GM12892 (cell line): ENCODE results near the gene CSF2.
"Not testable (repeated sequence)": the region's sequence is repeated elsewhere in the genome, so short reads cannot be mapped to it uniquely, and the experiment has no call there.

Experiments used
- DNase-seq: peaks from one replicate; pipeline ENCODE4 v3.0.0; 2011; ENCODE audit not compliant: insufficient read length
- FAIRE-seq: peaks from 2 replicates; lab custom pipeline; 2011; peaks lifted over from hg19 to GRCh38; lab: Jason Lieb, UNC
- POLR2A ChIP-seq: IDR thresholded peaks from 2 replicates; pipeline ENCODE4 v1.6.1; 2011; ENCODE audit warnings: low read depth, low read length, control low read depth
- POLR2AphosphoS5 ChIP-seq: IDR thresholded peaks from 2 replicates; pipeline ENCODE4 v1.6.1; 2011; ENCODE audit warnings: low read depth, low read length, control low read depth
- TAF1 ChIP-seq: IDR thresholded peaks from 2 replicates; pipeline ENCODE4 v1.6.1; 2011; ENCODE audit warnings: low read depth, mild to moderate bottlenecking, control low read depth, low read length, borderline replicate concordance

The CSF2 gene

GRCh38 chr5:132109494-132110053, 36.0 kb downstream of the CSF2 start:
- TF ChIP-seq POLR2A: no peak
- no peak for TF ChIP-seq POLR2AphosphoS5
- no peak for TF ChIP-seq TAF1
- DNase-seq (no peak), FAIRE-seq (no peak)

DNA sequence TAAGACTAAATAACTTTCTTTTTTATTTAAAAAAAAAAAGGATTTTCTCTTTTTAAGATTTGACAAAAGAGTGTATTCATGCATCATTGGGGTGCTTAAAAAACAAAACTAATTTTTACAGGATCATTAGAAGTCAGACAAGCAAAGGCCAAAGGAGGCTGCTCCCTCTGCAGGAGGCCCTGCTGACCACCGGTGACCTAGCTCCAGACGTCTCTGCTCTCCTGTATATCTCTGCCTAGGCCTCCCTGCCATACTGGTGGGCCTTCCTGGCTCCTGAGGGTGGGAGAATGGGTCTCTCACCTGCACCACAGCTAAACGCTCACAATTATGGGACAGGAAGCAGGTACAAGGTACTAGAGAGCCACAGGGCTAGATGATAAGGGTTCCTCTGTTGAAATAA, 36.6 kb downstream of the CSF2 start:
- DNase-seq (no peak), FAIRE-seq (no peak)
- no peak for TF ChIP-seq TAF1
- TF ChIP-seq POLR2A: no peak
- TF ChIP-seq POLR2AphosphoS5: no peak

DNA sequence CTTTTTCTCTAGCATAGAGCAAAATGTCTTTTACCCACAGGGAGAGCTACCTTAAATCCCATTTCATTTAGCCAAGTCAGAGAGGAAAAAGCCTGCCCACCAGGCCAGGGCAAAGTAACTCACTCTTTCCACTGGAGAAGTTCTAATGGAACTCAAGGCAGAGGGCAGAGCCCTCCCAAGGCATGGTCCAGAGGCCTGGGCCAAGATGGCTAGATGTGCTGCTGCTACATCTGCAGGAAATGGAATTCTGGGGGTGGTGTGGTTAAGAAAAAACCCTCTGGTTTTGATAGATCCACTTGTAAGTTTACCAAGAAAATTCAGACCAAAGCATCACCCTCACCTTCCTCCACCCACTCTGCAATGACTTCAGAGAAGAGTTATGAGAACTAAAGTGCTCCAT, 37.3 kb downstream of the CSF2 start:
- DNase-seq (no peak), FAIRE-seq (no peak)
- TF ChIP-seq POLR2A: no peak
- TF ChIP-seq POLR2AphosphoS5: no peak
- no peak for TF ChIP-seq TAF1

DNA sequence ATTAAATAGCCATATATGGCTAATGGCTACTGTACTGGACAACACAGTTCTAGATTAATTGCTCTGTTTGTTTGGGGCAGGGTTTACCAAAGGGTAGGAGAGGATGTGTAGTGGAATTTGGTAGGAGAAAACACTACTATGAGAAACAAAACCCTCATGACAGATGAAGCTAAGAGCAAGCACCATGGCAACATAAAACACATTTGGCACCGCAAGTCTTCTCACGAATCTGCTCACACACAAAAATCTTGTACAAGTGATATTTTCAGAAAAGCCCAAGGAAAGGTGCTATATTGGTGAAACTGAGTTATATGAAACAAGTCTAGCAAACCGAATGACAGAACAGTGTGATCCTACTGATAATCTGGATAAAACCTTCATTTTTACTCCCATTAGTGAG, 38.5 kb downstream of the CSF2 start:
- no peak for TF ChIP-seq POLR2AphosphoS5
- TF ChIP-seq TAF1: no peak
- no peak for TF ChIP-seq POLR2A
- DNase-seq (no peak), FAIRE-seq (no peak)

DNA sequence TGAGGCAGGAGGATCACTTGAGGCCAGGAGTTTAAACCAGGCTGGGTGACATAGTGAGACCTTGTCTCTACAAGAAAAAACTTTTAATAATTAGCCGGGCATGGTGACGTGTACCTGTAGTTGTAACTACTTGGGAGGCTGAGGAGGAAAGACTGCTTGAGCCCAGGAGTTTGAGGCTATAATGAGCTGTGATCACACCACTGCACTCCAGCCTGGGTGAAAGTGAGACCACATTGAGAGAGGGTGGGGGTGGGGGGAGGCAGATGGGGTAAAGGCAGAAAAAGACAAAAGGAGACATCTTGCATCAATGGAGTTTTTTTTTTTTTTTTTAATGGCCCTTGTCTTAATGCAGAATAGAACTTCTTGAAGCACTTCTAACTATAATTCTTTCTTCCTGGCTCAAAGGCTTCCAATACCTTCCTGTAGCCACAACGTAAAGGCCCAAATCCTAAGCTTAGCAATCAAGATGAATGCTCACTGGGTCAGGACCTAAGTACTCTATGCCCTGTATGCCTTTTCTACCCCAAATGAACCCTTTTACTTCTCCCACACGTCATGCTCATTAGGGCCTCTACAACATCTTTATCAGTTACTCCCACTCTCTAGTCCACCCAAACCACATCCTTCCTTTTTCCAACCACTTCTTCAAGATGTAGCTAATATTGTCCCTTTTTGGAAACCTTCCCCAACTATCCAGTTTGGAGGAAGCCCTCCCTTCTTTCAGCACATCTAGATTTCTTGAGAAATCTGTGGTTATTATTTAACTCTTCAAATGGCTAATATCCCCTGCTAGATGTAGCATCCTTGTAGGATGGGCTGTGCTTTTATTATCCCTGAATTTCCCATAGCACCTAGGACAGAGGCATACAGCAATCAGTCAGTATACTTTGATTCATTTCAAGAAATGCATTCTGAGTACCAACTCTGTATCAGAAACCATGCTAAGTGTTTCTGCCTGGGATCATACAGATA, 40.8 kb downstream of the CSF2 start:
- FAIRE-seq: no peak
- no peak for DNase-seq
- TF ChIP-seq TAF1 (no peak), POLR2A (no peak), POLR2AphosphoS5 (no peak)

GRCh38 chr5:132115375-132115774, 41.8 kb downstream of the CSF2 start:
- no peak for FAIRE-seq
- DNase-seq: no peak
- no peak for TF ChIP-seq TAF1
- TF ChIP-seq POLR2AphosphoS5: no peak
- TF ChIP-seq POLR2A: no peak

- TF ChIP-seq POLR2A (no peak), POLR2AphosphoS5 (no peak), TAF1 (no peak)
- DNase-seq (no peak), FAIRE-seq (no peak)
Observed at GRCh38 chr5:132116072-132116471, 42.5 kb downstream of the CSF2 start.

GRCh38 chr5:132116909-132117489, 43.4 kb downstream of the CSF2 start:
- FAIRE-seq, DNase-seq: not testable (repeated sequence)

- DNase-seq, FAIRE-seq: not testable (repeated sequence)
Observed at GRCh38 chr5:132120717-132121116, 47.1 kb downstream of the CSF2 start.

- not testable (repeated sequence) for FAIRE-seq, DNase-seq
Observed at GRCh38 chr5:132122971-132123370, 49.4 kb downstream of the CSF2 start.

- DNase-seq: not testable (repeated sequence)
Observed at GRCh38 chr5:132123578-132123977, 50.0 kb downstream of the CSF2 start.

More at GRCh38 chr5:132123578-132123977, 50.0 kb downstream of the CSF2 start:
- FAIRE-seq: not testable (repeated sequence)
